GM19351 (cell line): ENCODE measurements around the gene PRPF4.
"Not testable (repeated sequence)": the region's sequence is repeated elsewhere in the genome, so short reads cannot be mapped to it uniquely, and the experiment has no call there.

ENCODE experiments used
- ATAC-seq: cut with Tn5 transposase; IDR thresholded peaks from one replicate; pipeline ENCODE4 v1.9.1; 2021; ENCODE audit warnings: mild to moderate bottlenecking, moderate library complexity; ENCODE audit not compliant: unreplicated experiment

PRPF4 gene

GRCh38 chr9:113275157-113276131, at the start of gene PRPF4, which contains the start of gene CDC26:
PRPF4 (plus strand) TSS chr9:113275658; CDS start chr9:113275744, 86 bp downstream.
CDC26 (minus strand) TSS chr9:113275572; CDS start chr9:113272507, 3,065 bp downstream.
- ATAC-seq, result peak; percentile 98

- ATAC-seq, result no peak
Measured at GRCh38 chr9:113227436-113227835, 48.0 kb upstream of the PRPF4 start.

GRCh38 chr9:113228130-113228665, 47.3 kb upstream of the PRPF4 start:
- no peak for ATAC-seq

GRCh38 chr9:113231701-113232100, 43.8 kb upstream of the PRPF4 start:
- no peak for ATAC-seq

GRCh38 chr9:113235701-113236255, 39.7 kb upstream of the PRPF4 start:
- ATAC-seq, result not testable (repeated sequence)

- no peak for ATAC-seq
Measured at GRCh38 chr9:113237026-113237425, 38.4 kb upstream of the PRPF4 start.

GRCh38 chr9:113238202-113238858, 37.1 kb upstream of the PRPF4 start:
- no peak for ATAC-seq

GRCh38 chr9:113238859-113239232, 36.6 kb upstream of the PRPF4 start:
- no peak for ATAC-seq

- ATAC-seq, result no peak
Measured at GRCh38 chr9:113241161-113241560, 34.3 kb upstream of the PRPF4 start.

GRCh38 chr9:113244556-113244955, 30.9 kb upstream of the PRPF4 start:
- no peak for ATAC-seq

GRCh38 chr9:113245894-113246293, 29.6 kb upstream of the PRPF4 start:
- ATAC-seq, result no peak

- ATAC-seq, result no peak
Measured at GRCh38 chr9:113246928-113247327, 28.5 kb upstream of the PRPF4 start.

- no peak for ATAC-seq
Measured at GRCh38 chr9:113247640-113248039, 27.8 kb upstream of the PRPF4 start.

GRCh38 chr9:113249661-113250060, 25.8 kb upstream of the PRPF4 start:
- ATAC-seq, result not testable (repeated sequence)

GRCh38 chr9:113250807-113251206, 24.7 kb upstream of the PRPF4 start:
- ATAC-seq, result no peak

- no peak for ATAC-seq
Measured at GRCh38 chr9:113254991-113255390, 20.5 kb upstream of the PRPF4 start.

- ATAC-seq, result no peak
Measured at GRCh38 chr9:113255438-113255837, 20.0 kb upstream of the PRPF4 start.

- ATAC-seq, result no peak
Measured at GRCh38 chr9:113257863-113258262, 17.6 kb upstream of the PRPF4 start.

- no peak for ATAC-seq
Measured at GRCh38 chr9:113258282-113258681, 17.2 kb upstream of the PRPF4 start.

GRCh38 chr9:113261917-113262671, 13.4 kb upstream of the PRPF4 start:
- ATAC-seq, result no peak

GRCh38 chr9:113266174-113266573, 9.3 kb upstream of the PRPF4 start:
- ATAC-seq, result no peak
